Loucy (cell line): ENCODE data around the gene ROR1.

Experiments
- H2AFZ ChIP-seq: fragments of 200-600 bp; sonication (generic); 2 replicates; pipeline ENCODE4 v1.6.0; 2016; ENCODE audit warnings: antibody characterized with exemption, mild to moderate bottlenecking, low read length, moderate library complexity
- H3F3A ChIP-seq: fragments of 200-600 bp; 2 replicates; pipeline ENCODE4 v1.6.0; 2016; ENCODE audit warnings: antibody characterized with exemption, low read depth, mild to moderate bottlenecking
- H3K27me3 ChIP-seq: fragments of 200-600 bp; sonication (generic); 2 replicates; pipeline ENCODE4 v1.6.1; 2014; ENCODE audit warnings: low read length, mild to moderate bottlenecking; ENCODE audit not compliant: insufficient read depth, poor library complexity, severe bottlenecking
- H3K36me3 ChIP-seq: fragments of 200-600 bp; sonication (generic); 2 replicates; pipeline ENCODE4 v1.6.1; 2016; ENCODE audit warnings: low read length; ENCODE audit not compliant: insufficient read depth
- H3K4me1 ChIP-seq: fragments of 200-600 bp; sonication (generic); 2 replicates; pipeline ENCODE4 v1.5.1; 2014; ENCODE audit warnings: low read length, mild to moderate bottlenecking; ENCODE audit not compliant: insufficient read depth, poor library complexity, severe bottlenecking
- H3K4me2 ChIP-seq: fragments of 200-600 bp; sonication (generic); 2 replicates; pipeline ENCODE4 v1.6.0; 2014; ENCODE audit warnings: antibody characterized with exemption, low read length, low read depth, mild to moderate bottlenecking; ENCODE audit not compliant: poor library complexity, severe bottlenecking
- H3K4me3 ChIP-seq: fragments of 200-600 bp; sonication (generic); 2 replicates; pipeline ENCODE4 v1.5.1; 2014; ENCODE audit warnings: low read length, mild to moderate bottlenecking, mixed read lengths; ENCODE audit not compliant: poor library complexity, severe bottlenecking
- H3K79me2 ChIP-seq: fragments of 200-600 bp; sonication (generic); 2 replicates; pipeline ENCODE4 v1.6.1; 2014; ENCODE audit warnings: low read length; ENCODE audit not compliant: insufficient read depth
- H3K9ac ChIP-seq: fragments of 200-600 bp; sonication (generic); 2 replicates; pipeline ENCODE4 v1.6.0; 2014; ENCODE audit warnings: mild to moderate bottlenecking, low read depth, low read length, moderate library complexity; ENCODE audit not compliant: poor library complexity, severe bottlenecking
- H3K9me2 ChIP-seq: fragments of 200-600 bp; sonication (generic); replicated peaks from 2 replicates; pipeline ENCODE4 v1.6.1; 2016; ENCODE audit warnings: low read depth, low read length, mixed read lengths
- H3K9me3 ChIP-seq: fragments of 200-600 bp; sonication (generic); 2 replicates; pipeline ENCODE4 v1.6.1; 2014; ENCODE audit warnings: mild to moderate bottlenecking, antibody characterized with exemption, low read length, low read depth; ENCODE audit not compliant: insufficient read depth
- H4K20me1 ChIP-seq: fragments of 200-600 bp; sonication (generic); 2 replicates; pipeline ENCODE4 v1.6.0; 2014; ENCODE audit warnings: antibody characterized with exemption, low read length, mild to moderate bottlenecking; ENCODE audit not compliant: insufficient read depth, poor library complexity, severe bottlenecking
- CTCF ChIP-seq: fragments of 200-600 bp; sonication (generic); conservative IDR thresholded peaks from 2 replicates; pipeline ENCODE4 v1.5.1; 2014; ENCODE audit warnings: mild to moderate bottlenecking, antibody characterized with exemption, low read length
- EZH2phosphoT487 ChIP-seq: fragments of 200-600 bp; IDR thresholded peaks from 2 replicates; pipeline ENCODE4 v1.6.1; 2018; ENCODE audit warnings: antibody characterized with exemption, mild to moderate bottlenecking, moderate library complexity, borderline replicate concordance

Gene ROR1

GRCh38 chr1:64005801-64006200, 232.0 kb downstream of the ROR1 start:
- H3K9me2 ChIP-seq: no peaks in the 10 kb centered on the region
- peak overlapping the region; percentile 28 for H3K4me3 ChIP-seq
- peak overlapping the region; percentile 40 for H3K9ac ChIP-seq
- peaks cover 30% of the 10 kb centered on the region for H3K4me1 ChIP-seq
- H3K36me3 ChIP-seq: no peaks in the 10 kb centered on the region
- no peaks in the 10 kb centered on the region for H3K9me3 ChIP-seq
- TF ChIP-seq CTCF: no peak
- no peak for TF ChIP-seq EZH2phosphoT487
- H2AFZ ChIP-seq: peak overlapping the region; percentile 66; the same call in 1 of the 2 replicates
- H3K79me2 ChIP-seq: no peaks in the 10 kb centered on the region
- no peaks in the 10 kb centered on the region for H4K20me1 ChIP-seq
- no peaks in the 10 kb centered on the region for H3F3A ChIP-seq
- H3K27me3 ChIP-seq: no peaks in the 10 kb centered on the region
- H3K4me2 ChIP-seq: peak overlapping the region; percentile 55

- no peaks in the 10 kb centered on the region for H4K20me1 ChIP-seq
- peaks cover 23% of the 10 kb centered on the region for H3K4me1 ChIP-seq
- H3K36me3 ChIP-seq: no peaks in the 10 kb centered on the region
- no peaks in the 10 kb centered on the region for H3K9me2 ChIP-seq
- no peaks in the 10 kb centered on the region for H3K79me2 ChIP-seq
- H3F3A ChIP-seq: no peaks in the 10 kb centered on the region
- TF ChIP-seq EZH2phosphoT487 (no peak), CTCF (no peak)
- H2AFZ ChIP-seq: peak overlapping the region; percentile 66
- no peaks in the 10 kb centered on the region for H3K9me3 ChIP-seq
- peak overlapping the region; percentile 28 for H3K4me3 ChIP-seq
- peak overlapping the region; percentile 40 for H3K9ac ChIP-seq
- H3K27me3 ChIP-seq: no peaks in the 10 kb centered on the region
- peak overlapping the region; percentile 55 for H3K4me2 ChIP-seq
Observed at GRCh38 chr1:64006276-64007051, 232.6 kb downstream of the ROR1 start.

GRCh38 chr1:64010316-64010715, 236.5 kb downstream of the ROR1 start:
- Histone ChIP-seq H3K4me2 (no peak overlapping the region), H3K9me2 (no peaks in the 10 kb centered on the region), H3K4me3 (no peak overlapping the region), H3K9ac (no peak overlapping the region), H3K79me2 (no peaks in the 10 kb centered on the region), H3K27me3 (no peaks in the 10 kb centered on the region), H3F3A (no peaks in the 10 kb centered on the region), H2AFZ (no peak overlapping the region), H3K4me1 (peaks cover 16% of the 10 kb centered on the region), H3K9me3 (no peaks in the 10 kb centered on the region), H4K20me1 (no peaks in the 10 kb centered on the region), H3K36me3 (no peaks in the 10 kb centered on the region)
- TF ChIP-seq CTCF (no peak), EZH2phosphoT487 (no peak)
